Superior temporal gyrus (tissue), 1 donor: ENCODE results near the gene CC2D1A.

Experiments used
- DNase-seq: peaks from one replicate; pipeline ENCODE4 v3.0.0-alpha.2; 2016; ENCODE audit errors: extremely low spot score

The CC2D1A gene

GRCh38 chr19:13979686-13980085 lies 73.7 kb downstream of the CC2D1A start:
- no peak for DNase-seq

DNA sequence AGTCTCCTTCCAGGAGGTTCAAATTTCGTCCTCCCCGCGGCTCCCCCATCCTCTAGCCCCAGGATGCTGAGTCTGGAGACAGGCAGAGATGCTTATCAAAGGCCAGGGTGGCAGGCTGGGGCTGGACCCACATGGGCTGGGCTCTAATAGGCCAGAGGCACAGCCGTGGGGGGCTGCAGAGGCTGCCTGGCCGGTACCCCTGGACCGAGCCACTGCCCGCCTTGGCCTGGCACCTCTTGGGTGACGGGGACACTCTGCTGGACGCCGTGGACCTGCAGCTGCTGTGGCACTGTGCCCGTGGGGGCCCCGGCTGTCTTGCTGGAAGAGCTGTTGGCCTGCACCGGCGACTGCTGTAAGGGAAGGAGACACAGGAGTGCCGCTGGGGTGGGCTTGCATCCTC lies 74.3 kb downstream of the CC2D1A start:
- DNase-seq = no peak
